Body of pancreas (tissue), 4 donors: Measurements from ENCODE around the gene FADS3. TPM values are rescaled to one million over a fixed set of nuclear protein-coding genes. Genes with fewer than 3 reads are reported as not detected.

Experiments used
- ATAC-seq: fragments of 150-250 bp; one replicate; pipeline ENCODE4 v1.9.1; 2016
- DNase-seq, 4 donors: peaks; one replicate each; pipeline ENCODE4 v3.0.0-alpha.2; 2019
- H3K27ac ChIP-seq, 4 donors: fragments of 200-600 bp; sonication (generic); 1 replicate in 3 of 4; 2 replicates in 1 of 4; pipeline versions ENCODE4 v1.5.1 to v1.6.1; 2016 to 2019; ENCODE audit warnings: mild to moderate bottlenecking in 1 of 4, mixed read lengths in 1 of 4, moderate library complexity in 1 of 4
- H3K27me3 ChIP-seq, 2 donors: fragments of 200-600 bp; sonication (generic); one replicate each; pipeline ENCODE4 v1.6.0; 2016; ENCODE audit warnings: mild to moderate bottlenecking in 1 of 2
- H3K36me3 ChIP-seq, 2 donors: fragments of 200-600 bp; sonication (generic); replicated peaks in 1 of 2; 2 replicates each; pipeline ENCODE4 v1.5.1; 2016; ENCODE audit warnings: low read depth in 2 of 2; ENCODE audit not compliant: insufficient read depth in 1 of 2
- H3K4me1 ChIP-seq: fragments of 200-600 bp; sonication (generic); one replicate; pipeline ENCODE4 v1.6.0; 2016
- H3K4me3 ChIP-seq, 2 donors: fragments of 200-600 bp; sonication (generic); 1 replicate in 1 of 2; 2 replicates in 1 of 2; pipeline ENCODE4 v1.5.1; 2016 to 2019
- H3K9me3 ChIP-seq, 3 donors: fragments of 200-600 bp; sonication (generic); 1 replicate in 2 of 3; 2 replicates in 1 of 3; pipeline ENCODE4 v1.5.1; 2016
- POLR2A ChIP-seq, 3 donors: fragments of 450-650 bp; IDR thresholded peaks; one replicate each; pipeline ENCODE4 v1.6.1; 2016; ENCODE audit warnings: antibody characterized with exemption in 3 of 3, mild to moderate bottlenecking in 2 of 3
- WGBS, 2 donors: methylation state at CpG; one replicate each; pipeline ENCODE4 v1.1.5; 2017; 5-methylcytosine and 5-hydroxymethylcytosine counted together
- intact Hi-C: fragments of 100-400 bp; cut with DNase I; formaldehyde crosslinking; loops from one replicate; pipeline ENCODE4 v1.15.1; 2023
- total RNA-seq, 2 donors: library from RNA; depleted of rRNA; stranded (reverse); fragments of >200 nt; gene quantifications; one replicate each; pipeline ENCODE4 v1.1.0, GENCODE V29; 2016
- TF ChIP-seq, protein P1 (sequence below), 7 experiments: fragments of 450-650 bp in 4 of 7; fragments of 200-600 bp in 3 of 7; sonication (generic) in 3 of 7; IDR thresholded peaks; one replicate each; pipeline ENCODE4 v1.5.1; 2016 to 2019; ENCODE audit warnings: antibody characterized with exemption in 7 of 7

FADS3 gene, protein sequence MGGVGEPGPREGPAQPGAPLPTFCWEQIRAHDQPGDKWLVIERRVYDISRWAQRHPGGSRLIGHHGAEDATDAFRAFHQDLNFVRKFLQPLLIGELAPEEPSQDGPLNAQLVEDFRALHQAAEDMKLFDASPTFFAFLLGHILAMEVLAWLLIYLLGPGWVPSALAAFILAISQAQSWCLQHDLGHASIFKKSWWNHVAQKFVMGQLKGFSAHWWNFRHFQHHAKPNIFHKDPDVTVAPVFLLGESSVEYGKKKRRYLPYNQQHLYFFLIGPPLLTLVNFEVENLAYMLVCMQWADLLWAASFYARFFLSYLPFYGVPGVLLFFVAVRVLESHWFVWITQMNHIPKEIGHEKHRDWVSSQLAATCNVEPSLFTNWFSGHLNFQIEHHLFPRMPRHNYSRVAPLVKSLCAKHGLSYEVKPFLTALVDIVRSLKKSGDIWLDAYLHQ
- 10 to 100 TPM; 30.9 to 33.0 TPM for total RNA-seq

DNA sequence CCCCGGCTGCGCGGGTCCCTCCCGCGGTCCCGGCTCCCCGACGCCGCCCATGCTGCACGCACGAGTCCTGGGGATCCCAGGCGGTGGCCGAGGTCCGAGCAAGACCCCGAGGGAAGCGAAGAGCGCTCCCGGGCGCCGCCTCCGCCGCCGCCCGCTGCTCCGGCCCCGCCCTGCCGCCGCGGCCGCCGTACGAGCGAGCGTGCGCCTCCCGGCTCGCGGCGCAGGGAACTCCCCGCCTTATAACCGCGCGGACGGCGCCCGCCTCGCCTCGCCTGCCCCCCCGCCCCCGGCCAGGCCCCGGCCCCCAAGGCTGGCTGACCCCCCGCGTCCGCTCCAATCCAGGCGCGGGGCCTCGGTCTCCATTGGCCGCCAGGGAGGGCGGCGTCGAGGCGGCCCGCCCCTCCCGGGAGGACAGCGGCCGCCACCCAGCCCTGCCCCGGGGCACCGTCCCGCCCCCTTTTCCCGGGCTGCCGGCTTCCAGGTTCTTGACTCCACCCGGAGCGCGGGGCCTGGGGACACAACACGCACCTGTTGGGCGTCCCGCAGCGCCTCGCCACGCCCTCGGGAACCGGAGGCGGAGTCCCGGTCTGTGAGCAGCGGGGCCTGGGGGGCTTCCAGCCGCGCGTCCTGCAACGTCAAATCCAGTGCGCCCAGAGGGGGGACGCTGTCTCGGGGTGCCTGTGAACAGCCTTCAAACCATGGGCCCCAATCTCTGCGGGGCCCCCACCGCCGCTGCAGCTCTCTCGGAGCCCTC, at the start of gene FADS3:
TSS of gene FADS3 (minus strand) at position 215 of the 754 bp plus-strand sequence. CDS start at position 51, 164 bp downstream.
- intact Hi-C loops = no loop called here
- peak; percentile 17 to 54 (median 46) for TF ChIP-seq POLR2A (IDR thresholded peaks at IDR 0.05)
- TF ChIP-seq, protein P1, sequence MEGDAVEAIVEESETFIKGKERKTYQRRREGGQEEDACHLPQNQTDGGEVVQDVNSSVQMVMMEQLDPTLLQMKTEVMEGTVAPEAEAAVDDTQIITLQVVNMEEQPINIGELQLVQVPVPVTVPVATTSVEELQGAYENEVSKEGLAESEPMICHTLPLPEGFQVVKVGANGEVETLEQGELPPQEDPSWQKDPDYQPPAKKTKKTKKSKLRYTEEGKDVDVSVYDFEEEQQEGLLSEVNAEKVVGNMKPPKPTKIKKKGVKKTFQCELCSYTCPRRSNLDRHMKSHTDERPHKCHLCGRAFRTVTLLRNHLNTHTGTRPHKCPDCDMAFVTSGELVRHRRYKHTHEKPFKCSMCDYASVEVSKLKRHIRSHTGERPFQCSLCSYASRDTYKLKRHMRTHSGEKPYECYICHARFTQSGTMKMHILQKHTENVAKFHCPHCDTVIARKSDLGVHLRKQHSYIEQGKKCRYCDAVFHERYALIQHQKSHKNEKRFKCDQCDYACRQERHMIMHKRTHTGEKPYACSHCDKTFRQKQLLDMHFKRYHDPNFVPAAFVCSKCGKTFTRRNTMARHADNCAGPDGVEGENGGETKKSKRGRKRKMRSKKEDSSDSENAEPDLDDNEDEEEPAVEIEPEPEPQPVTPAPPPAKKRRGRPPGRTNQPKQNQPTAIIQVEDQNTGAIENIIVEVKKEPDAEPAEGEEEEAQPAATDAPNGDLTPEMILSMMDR (IDR thresholded peaks at IDR 0.05) = peak in 2 of 7 experiments; percentile 20 to 30
- WGBS, 2 donors = 0% methylated on average over 1 to 58 of the region's 96 CpGs

DNA sequence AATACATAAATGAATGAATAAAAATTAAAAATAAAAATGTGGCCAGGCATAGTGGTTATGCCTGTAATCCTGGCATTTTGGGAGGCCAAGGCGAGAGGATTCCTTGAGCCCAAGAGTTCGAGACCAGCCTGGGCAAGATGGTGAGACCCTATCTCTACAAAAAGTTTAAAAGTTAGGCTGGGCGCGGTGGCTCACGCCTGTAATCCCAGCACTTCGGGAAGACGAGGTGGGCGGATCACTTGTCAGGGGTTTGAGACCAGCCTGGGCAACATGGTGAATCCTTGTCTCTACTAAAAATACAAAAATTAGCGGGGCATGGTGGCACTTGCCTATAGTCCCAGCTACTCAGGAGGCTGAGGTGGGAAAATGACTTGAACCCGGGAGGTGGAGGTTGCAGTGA, 49.1 kb upstream of the FADS3 start:
- Histone ChIP-seq H3K27me3 (no peaks in the 10 kb centered on the region), H3K9me3 (no peaks in the 10 kb centered on the region), H3K36me3 (no peaks in the 10 kb centered on the region), H3K27ac (no peak overlapping the region), H3K4me1 (no peaks in the 10 kb centered on the region), H3K4me3 (no peak overlapping the region)
- no peak for TF ChIP-seq POLR2A (IDR thresholded peaks at IDR 0.05)
- TF ChIP-seq, protein P1 (IDR thresholded peaks at IDR 0.05) = no peak
- DNase-seq (no peak), ATAC-seq (no peak)
- intact Hi-C loops = no loop called here
- WGBS, 2 donors = 87 to 89% methylated on average over 10 of the region's 10 CpGs

More for the DNA sequence above, at the start of gene FADS3:
- Histone ChIP-seq H3K36me3 (no peaks in the 10 kb centered on the region), H3K9me3 (no peaks in the 10 kb centered on the region), H3K4me3 (peak within 1 kb of the TSS; percentile 68 to 75), H3K27ac (peak within 1 kb of the TSS; percentile 41 to 85 (median 72)), H3K4me1 (peaks cover 23% of the 10 kb centered on the region), H3K27me3 (no peaks in the 10 kb centered on the region)
- DNase-seq = peak; percentile 91 to 96 (median 92)
- ATAC-seq = peak; percentile 90

DNA sequence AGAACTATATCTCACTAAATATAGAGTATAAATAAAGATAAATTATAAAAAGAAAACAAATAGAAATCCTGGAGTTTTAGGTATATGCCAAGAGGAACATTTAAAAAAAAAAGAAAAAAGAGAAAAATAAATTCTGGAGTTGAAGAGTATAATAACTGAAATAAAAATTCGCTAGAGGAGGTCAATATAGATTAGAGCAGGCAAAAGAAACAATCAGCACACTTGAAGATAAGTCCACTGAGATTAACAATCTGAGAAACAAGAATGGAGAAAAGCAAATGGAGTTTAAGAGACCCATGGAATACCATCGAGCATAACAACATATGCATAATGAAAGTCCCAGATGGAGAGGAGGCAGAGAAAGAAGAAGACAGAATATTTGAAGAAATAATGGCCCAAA, 44.5 kb upstream of the FADS3 start:
- no peaks in the 10 kb centered on the region for H3K9me3 ChIP-seq
- H3K36me3 ChIP-seq = no peaks in the 10 kb centered on the region
- H3K27me3 ChIP-seq = no peaks in the 10 kb centered on the region
- DNase-seq (no peak), ATAC-seq (no peak)
- no peak for TF ChIP-seq POLR2A (IDR thresholded peaks at IDR 0.05)
- TF ChIP-seq, protein P1 (IDR thresholded peaks at IDR 0.05) = no peak
- no peak overlapping the region for H3K27ac ChIP-seq
- WGBS, 2 donors = 71 to 80% methylated on average over 2 of the region's 2 CpGs
- intact Hi-C loops = no loop called here
- no peak overlapping the region for H3K4me3 ChIP-seq
- no peaks in the 10 kb centered on the region for H3K4me1 ChIP-seq

DNA sequence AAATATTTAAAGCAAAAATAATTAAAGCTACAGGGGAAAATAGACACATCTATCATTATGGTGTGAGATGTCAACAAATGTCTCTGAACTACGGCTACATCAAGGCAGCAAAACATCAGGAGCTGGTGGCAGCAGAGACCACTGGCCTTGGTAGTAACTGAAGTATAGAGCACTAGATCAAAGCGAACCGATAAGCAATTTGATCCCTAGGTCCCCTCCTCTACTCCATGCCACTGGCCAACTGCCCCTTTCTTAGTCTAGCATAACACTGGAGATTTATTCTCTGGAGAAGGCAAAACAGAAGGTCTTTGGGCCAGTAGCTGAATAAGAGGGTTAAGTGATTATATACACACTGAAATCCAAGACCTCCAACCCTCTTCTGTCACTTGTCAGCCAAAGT, 39.6 kb upstream of the FADS3 start:
- H3K27me3 ChIP-seq = no peaks in the 10 kb centered on the region
- TF ChIP-seq, protein P1 (IDR thresholded peaks at IDR 0.05) = no peak
- TF ChIP-seq POLR2A (IDR thresholded peaks at IDR 0.05) = no peak
- ATAC-seq (no peak), DNase-seq (no peak)
- H3K36me3 ChIP-seq = no peaks in the 10 kb centered on the region
- no peaks in the 10 kb centered on the region for H3K9me3 ChIP-seq
- no peak overlapping the region for H3K4me3 ChIP-seq
- no peak overlapping the region for H3K27ac ChIP-seq
- no peaks in the 10 kb centered on the region for H3K4me1 ChIP-seq
- 85 to 92% methylated on average over 3 of the region's 3 CpGs for WGBS, 2 donors
- intact Hi-C loops = no loop called here
